Ovary (tissue), 9 donors: ENCODE results near the gene CTBP1. TPM values are rescaled to one million over a fixed set of nuclear protein-coding genes. Genes with fewer than 3 reads are reported as not detected.

Experiments
- DNase-seq, 5 donors: peaks; one replicate each; pipeline ENCODE4 v3.0.0-alpha.2; 2019 to 2020
- H3K27ac ChIP-seq, 2 donors: fragments of 200-600 bp; one replicate each; pipeline versions ENCODE4 v1.5.1 to v1.8.0; 2019 to 2022
- H3K27me3 ChIP-seq: fragments of 200-600 bp; one replicate; pipeline ENCODE4 v1.8.0; 2022
- H3K36me3 ChIP-seq: fragments of 200-600 bp; sonication (generic); one replicate; pipeline ENCODE4 v1.5.1; 2019
- H3K4me1 ChIP-seq: one replicate; pipeline ENCODE4 v1.8.1; 2013; ENCODE audit warnings: mild to moderate bottlenecking, moderate library complexity; ENCODE audit not compliant: insufficient read depth
- H3K4me3 ChIP-seq: fragments of 200-600 bp; sonication (generic); one replicate; pipeline ENCODE4 v1.5.1; 2017
- H3K9me3 ChIP-seq, 2 donors: fragments of 200-600 bp in 1 of 2; sonication (generic) in 1 of 2; one replicate each; pipeline versions ENCODE4 v1.5.1 to v1.8.1; 2013 to 2019; ENCODE audit warnings: mild to moderate bottlenecking in 1 of 2, moderate library complexity in 1 of 2
- CTCF ChIP-seq, 3 donors: fragments of 450-650 bp in 2 of 3; fragments of 200-600 bp in 1 of 3; IDR thresholded peaks; one replicate each; pipeline versions ENCODE4 v1.5.1 to v1.8.0; 2016 to 2022; ENCODE audit warnings: antibody characterized with exemption in 3 of 3, mild to moderate bottlenecking in 1 of 3
- EP300 ChIP-seq: sonication (generic); formaldehyde crosslinking; IDR thresholded peaks from one replicate; pipeline ENCODE4 v1.6.1; 2017; ENCODE audit warnings: antibody characterized with exemption
- POLR2A ChIP-seq: fragments of 450-650 bp; IDR thresholded peaks from one replicate; pipeline ENCODE4 v1.6.1; 2017; ENCODE audit warnings: antibody characterized with exemption, mild to moderate bottlenecking, moderate library complexity
- WGBS, 3 donors: extraction: QIAGEN DNeasy Blood & Tissue Kit in 1 of 3; methylation state at CpG; one replicate each; pipeline versions ENCODE4 v1.1.5 to v1.1.7; 2013 to 2017; 5-methylcytosine and 5-hydroxymethylcytosine counted together
- intact Hi-C, 4 donors: fragments of 100-400 bp; cut with DNase I; formaldehyde crosslinking; loops; one replicate each; pipeline versions ENCODE4 v1.11.0 to v1.15.1; 2022 to 2023
- polyA plus RNA-seq, 2 donors: library from polyadenylated mRNA; stranded (reverse); fragments of 200-250 nt in 1 of 2; fragments of 350-450 nt in 1 of 2; fragmentation: Illumina TruSeq in 1 of 2; extraction: RNeasy Lipid Tissue Mini Kit (QIAGEN cat#74804) in 1 of 2; gene quantifications; one replicate each; pipeline ENCODE4 v1.2.3, GENCODE V29; 2013 to 2014
- total RNA-seq, 7 donors: library from RNA; depleted of rRNA in 2 of 7; stranded (reverse); fragments of >200 nt in 2 of 7; fragmentation: NEBNext Ultra II Directional in 3 of 7; extraction: Animal tissue kit (Norgen Biotek cat#: 25700) in 3 of 7; gene quantifications; one replicate each; pipeline versions ENCODE4 v1.1.0 to v1.2.4, GENCODE V29; 2016 to 2023
- donor health status: DM: no; HTN: no; CAD: no; lungs with moderate emphysema.
- donor health status: DM: no; HTN: no; CAD: no.
- donor health status: Bipolar disorder and iron deficiency.
- donor health status: DM: yes; HTN: yes; CAD: no.
- donor health status: DM: no; HTN: no; CAD: no.
- donor health status: DM: yes; HTN: yes; CAD: no.

Gene CTBP1
- total and polyA plus RNA-seq, 9 donors, result 45.7 to 231 (median 141) TPM

DNA sequence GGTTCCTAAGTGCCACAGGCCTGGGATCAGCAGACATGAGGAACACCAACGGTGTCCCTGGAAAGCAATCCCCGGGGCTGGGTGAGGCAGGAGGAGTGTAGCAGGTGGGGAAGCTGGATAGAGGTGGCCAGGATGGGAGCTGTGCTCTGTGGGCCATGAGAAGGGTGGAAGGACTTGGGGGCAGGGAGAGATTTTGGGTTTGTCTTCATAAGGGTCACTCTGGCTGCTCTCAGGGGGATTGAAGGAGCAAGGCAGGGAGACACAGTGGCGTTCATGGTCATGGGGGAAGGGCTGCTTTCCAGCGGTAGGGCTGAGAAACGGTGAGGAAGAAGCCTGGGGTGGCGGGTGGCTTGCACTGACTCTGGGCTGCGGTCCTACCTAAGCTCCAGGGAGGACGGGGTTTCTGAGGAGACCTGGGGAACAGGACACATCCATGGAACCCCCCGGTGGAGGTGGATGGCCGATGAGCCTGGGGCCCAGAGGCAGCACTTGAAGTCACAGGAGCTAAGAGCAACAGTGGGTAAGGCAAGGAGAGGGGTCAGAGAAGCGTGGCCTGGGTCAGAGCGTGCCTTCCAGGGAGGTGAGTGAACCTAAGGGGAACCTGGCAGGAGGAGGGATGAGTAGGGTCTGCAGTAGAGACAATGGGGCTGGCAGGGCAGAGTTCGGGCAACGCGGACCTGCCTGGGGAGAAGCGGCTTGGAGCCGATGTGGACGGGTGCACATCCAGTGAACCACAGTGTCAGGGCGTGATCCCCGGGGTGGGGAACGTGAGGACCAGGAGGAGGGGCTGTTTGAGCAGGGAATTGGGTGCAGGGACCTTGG is 12.4 kb upstream of the CTBP1 start:
- no peak for DNase-seq
- Histone ChIP-seq H3K27ac (no peak overlapping the region), H3K9me3 (no peaks in the 10 kb centered on the region), H3K4me1 (no peaks in the 10 kb centered on the region), H3K36me3 (no peaks in the 10 kb centered on the region), H3K27me3 (no peaks in the 10 kb centered on the region), H3K4me3 (no peak overlapping the region)
- intact Hi-C loops, result no loop called here
- WGBS, 3 donors, result 91 to 93% (median 92%) methylated on average over 21 of the region's 21 CpGs
- TF ChIP-seq CTCF (IDR thresholded peaks at IDR 0.05) (no peak), POLR2A (no peak), EP300 (no peak)

- TF ChIP-seq EP300 (no peak), POLR2A (no peak), CTCF (IDR thresholded peaks at IDR 0.05) (no peak)
- H3K27me3 ChIP-seq, result no peaks in the 10 kb centered on the region
- DNase-seq, result no peak
- WGBS, 3 donors, result 89 to 95% (median 93%) methylated on average over 24 of the region's 24 CpGs
- intact Hi-C loops, result no loop called here
- no peak overlapping the region for H3K27ac ChIP-seq
- H3K4me3 ChIP-seq, result no peak overlapping the region
- H3K9me3 ChIP-seq, result no peaks in the 10 kb centered on the region
- H3K36me3 ChIP-seq, result no peaks in the 10 kb centered on the region
- H3K4me1 ChIP-seq, result no peaks in the 10 kb centered on the region
These were observed 11.6 kb upstream of the CTBP1 start for GRCh38 chr4:1260418-1261106.

- Histone ChIP-seq H3K4me3 (no peak overlapping the region), H3K27ac (no peak overlapping the region), H3K9me3 (no peaks in the 10 kb centered on the region), H3K27me3 (no peaks in the 10 kb centered on the region), H3K4me1 (no peaks in the 10 kb centered on the region), H3K36me3 (no peaks in the 10 kb centered on the region)
- 90 to 92% (median 90%) methylated on average over 4 of the region's 4 CpGs for WGBS, 3 donors
- intact Hi-C loops, result no loop called here
- DNase-seq, result no peak
- TF ChIP-seq EP300 (no peak), CTCF (IDR thresholded peaks at IDR 0.05) (no peak), POLR2A (no peak)
These were observed 11.0 kb upstream of the CTBP1 start for GRCh38 chr4:1259966-1260365.

DNA sequence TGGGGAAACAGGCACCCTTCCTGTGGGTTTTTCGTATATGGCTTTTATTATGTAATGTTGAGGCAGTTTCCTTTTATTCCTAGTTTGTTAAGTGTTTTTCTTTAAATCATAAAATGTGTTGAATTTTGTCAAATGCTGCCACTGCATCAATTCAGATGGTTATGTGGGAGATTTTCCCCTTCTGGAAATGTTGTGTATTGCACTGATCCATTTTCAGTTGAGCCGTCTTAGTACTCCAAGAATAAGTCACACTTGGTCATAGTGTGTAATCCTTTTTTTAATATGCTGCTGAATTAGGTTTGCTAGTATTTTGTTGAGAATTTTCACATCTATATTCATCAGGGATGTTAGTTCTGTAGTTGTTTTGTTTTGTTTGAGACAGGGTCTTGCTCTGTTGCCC is 9.5 kb upstream of the CTBP1 start:
- WGBS, 3 donors, result 89 to 96% (median 94%) methylated on average over 2 of the region's 2 CpGs

More for the DNA sequence above, 9.5 kb upstream of the CTBP1 start:
- H3K9me3 ChIP-seq, result no peaks in the 10 kb centered on the region
- no peak for TF ChIP-seq EP300
- TF ChIP-seq POLR2A, result no peak
- TF ChIP-seq CTCF (IDR thresholded peaks at IDR 0.05), result no peak
- no peak overlapping the region for H3K27ac ChIP-seq
- no peaks in the 10 kb centered on the region for H3K36me3 ChIP-seq
- no peak for DNase-seq
- intact Hi-C loops, result no loop called here
- no peaks in the 10 kb centered on the region for H3K4me1 ChIP-seq
- no peaks in the 10 kb centered on the region for H3K27me3 ChIP-seq
- no peak overlapping the region for H3K4me3 ChIP-seq
